Panc1 (cell line): ENCODE measurements around the gene CLK4.

Experiments
- CTCF ChIP-seq: fragments of 450-650 bp; IDR thresholded peaks from 2 replicates; pipeline ENCODE4 v1.5.1; 2017; ENCODE audit warnings: mild to moderate bottlenecking
- POLR2AphosphoS5 ChIP-seq: IDR thresholded peaks from 2 replicates; pipeline ENCODE4 v1.6.1; 2012; ENCODE audit warnings: mild to moderate bottlenecking, low read depth, low read length, moderate library complexity
- REST ChIP-seq, 2 experiments: IDR thresholded peaks; 2 replicates each; pipeline ENCODE4 v1.6.1; 2011 to 2012; ENCODE audit warnings: low read depth in 2 of 2, control low read depth in 1 of 2, low read length in 1 of 2, mild to moderate bottlenecking in 1 of 2, moderate library complexity in 1 of 2; ENCODE audit not compliant: insufficient read depth in 1 of 2
- TCF7L2 ChIP-seq: IDR thresholded peaks from 2 replicates; pipeline ENCODE4 v1.6.1; 2011; ENCODE audit warnings: mild to moderate bottlenecking, low read depth, low read length, inconsistent platforms

DNA sequence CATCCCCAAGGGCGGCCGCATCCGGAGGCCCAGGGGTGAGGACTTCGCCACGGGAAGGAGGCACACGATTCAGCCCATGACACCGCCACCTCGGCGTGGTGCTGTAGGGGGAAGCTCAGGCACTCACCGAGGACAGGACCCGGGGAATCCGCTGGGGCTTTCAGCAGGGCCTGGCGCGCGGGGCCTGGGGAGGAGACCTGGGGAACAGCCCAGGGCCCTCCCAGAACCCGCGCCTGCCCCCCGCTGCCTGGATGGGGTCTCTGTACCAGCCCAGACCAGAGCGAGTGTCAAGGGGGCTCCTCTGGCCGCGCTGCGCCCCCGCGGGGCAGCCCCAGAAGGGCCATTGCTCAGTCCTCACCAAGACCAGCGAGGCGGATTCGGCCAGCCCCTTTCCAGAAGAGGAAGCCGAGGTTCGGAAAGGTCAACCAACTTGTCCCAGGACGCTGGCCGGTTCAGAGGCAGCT, 49.4 kb downstream of the CLK4 start:
- TF ChIP-seq CTCF (no peak), POLR2AphosphoS5 (no peak), TCF7L2 (no peak), REST (IDR thresholded peaks at IDR 0.05; ENCODE audit: insufficient read depth in 1 of 2, low read depth in 2 of 2, low read length in 1 of 2) (no peak)
